Vagina (tissue), 2 donors: ENCODE results near the gene NRXN3.

Experiments used
- POLR2A ChIP-seq, 2 donors: fragments of 450-650 bp; IDR thresholded peaks; one replicate each; pipeline ENCODE4 v1.6.1; 2017; ENCODE audit warnings: antibody characterized with exemption in 2 of 2, mild to moderate bottlenecking in 2 of 2, moderate library complexity in 2 of 2
- TF ChIP-seq, protein P1 (sequence below), 3 experiments: fragments of 450-650 bp in 2 of 3; fragments of 200-600 bp in 1 of 3; sonication (generic) in 1 of 3; IDR thresholded peaks; one replicate each; pipeline ENCODE4 v1.5.1; 2017 to 2019; ENCODE audit warnings: antibody characterized with exemption in 3 of 3, mild to moderate bottlenecking in 2 of 3, moderate library complexity in 2 of 3

DNA sequence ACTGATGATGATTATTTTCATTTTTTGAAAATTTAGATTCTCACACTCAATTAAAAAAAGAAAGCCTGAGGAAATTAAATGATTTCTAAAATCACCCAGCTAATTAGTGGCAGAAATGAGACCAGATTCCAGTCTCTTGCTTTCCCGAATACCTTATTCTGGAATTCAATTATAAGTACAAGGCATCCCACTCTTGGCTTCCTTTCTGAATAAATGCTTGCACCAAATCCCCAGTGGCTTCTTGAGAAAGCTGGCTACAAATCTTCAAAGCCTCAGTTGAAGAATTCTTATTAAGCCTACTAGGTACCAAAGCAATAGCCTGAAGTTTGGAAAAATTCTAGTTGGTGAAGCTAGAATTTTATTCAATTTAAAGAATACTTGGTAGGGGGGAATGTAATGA is 1564.5 kb downstream of the NRXN3 start:
- TF ChIP-seq, protein P1, sequence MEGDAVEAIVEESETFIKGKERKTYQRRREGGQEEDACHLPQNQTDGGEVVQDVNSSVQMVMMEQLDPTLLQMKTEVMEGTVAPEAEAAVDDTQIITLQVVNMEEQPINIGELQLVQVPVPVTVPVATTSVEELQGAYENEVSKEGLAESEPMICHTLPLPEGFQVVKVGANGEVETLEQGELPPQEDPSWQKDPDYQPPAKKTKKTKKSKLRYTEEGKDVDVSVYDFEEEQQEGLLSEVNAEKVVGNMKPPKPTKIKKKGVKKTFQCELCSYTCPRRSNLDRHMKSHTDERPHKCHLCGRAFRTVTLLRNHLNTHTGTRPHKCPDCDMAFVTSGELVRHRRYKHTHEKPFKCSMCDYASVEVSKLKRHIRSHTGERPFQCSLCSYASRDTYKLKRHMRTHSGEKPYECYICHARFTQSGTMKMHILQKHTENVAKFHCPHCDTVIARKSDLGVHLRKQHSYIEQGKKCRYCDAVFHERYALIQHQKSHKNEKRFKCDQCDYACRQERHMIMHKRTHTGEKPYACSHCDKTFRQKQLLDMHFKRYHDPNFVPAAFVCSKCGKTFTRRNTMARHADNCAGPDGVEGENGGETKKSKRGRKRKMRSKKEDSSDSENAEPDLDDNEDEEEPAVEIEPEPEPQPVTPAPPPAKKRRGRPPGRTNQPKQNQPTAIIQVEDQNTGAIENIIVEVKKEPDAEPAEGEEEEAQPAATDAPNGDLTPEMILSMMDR (IDR thresholded peaks at IDR 0.05): no peak
- TF ChIP-seq POLR2A (IDR thresholded peaks at IDR 0.05): no peak
